ENCODE results near the gene TMEM59.
A peak's percentile ranks its signal among the peaks of the same experiment; 100 is the strongest.
"Not testable (repeated sequence)": the region's sequence is repeated elsewhere in the genome, so short reads cannot be mapped to it uniquely, and the experiment has no call there.

TMEM59 gene

GRCh38 chr1:54012008-54012325, 41.0 kb downstream of the TMEM59 start:
- no peak for DNase-seq (ENCODE audit: low read depth)

DNA sequence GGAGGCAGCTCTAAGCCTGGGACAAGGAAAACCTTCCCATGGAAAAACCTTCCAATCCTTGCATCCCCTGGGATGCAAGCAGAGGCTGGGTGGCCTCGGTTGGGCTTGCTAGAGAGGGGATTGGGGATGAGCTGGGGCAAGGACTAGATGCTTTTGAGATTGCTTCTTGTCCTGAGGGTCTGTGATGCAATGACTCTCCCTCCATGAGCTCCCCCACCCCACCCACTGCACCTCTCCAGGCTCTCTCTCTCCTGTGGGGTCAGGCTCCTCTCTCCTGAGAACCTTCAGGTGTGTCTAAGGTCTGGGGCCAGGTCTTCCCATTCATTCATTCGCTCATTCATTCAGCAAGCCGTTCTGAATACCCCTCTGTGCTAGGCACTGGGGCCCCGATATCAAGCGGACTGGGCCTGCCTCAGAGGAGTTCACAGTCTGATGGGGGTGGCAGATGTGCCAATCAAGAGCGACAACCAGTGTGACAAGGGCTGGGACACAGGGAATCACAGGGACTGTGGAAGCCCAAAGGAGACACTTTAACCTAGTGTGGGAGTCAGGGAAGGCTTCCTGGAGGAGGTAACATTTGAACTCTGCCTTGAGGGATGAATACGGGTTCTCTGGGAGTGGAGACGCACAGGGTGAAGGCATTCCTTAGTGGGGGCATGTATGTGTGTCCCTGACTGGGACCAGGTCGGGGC, 41.5 kb downstream of the TMEM59 start:
- no peak for DNase-seq (ENCODE audit: low read depth)

- DNase-seq (ENCODE audit: low read depth) = no peak
Measured at GRCh38 chr1:54010415-54011117, 42.4 kb downstream of the TMEM59 start.

DNA sequence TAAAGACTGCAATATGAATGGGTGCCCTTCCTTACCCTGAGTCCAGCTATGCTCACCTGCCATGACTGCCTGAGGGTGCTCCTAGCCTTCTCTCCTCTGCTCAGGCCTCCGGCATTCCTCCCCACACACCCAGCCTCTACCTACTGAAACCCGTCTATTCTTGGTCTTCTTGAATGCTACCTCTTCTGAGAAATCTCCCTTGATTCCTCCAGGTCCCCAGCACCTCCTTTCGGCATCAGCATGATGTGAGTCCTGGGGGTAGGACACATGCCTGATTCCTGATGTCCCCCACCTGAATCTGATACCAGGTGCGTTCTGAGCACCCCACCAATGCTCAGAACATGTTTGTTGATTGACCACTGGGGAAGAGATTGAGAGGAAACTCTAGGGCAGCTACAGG, 43.6 kb downstream of the TMEM59 start:
- DNase-seq (ENCODE audit: low read depth) = no peak

GRCh38 chr1:54008876-54009275, 44.1 kb downstream of the TMEM59 start:
- no peak for DNase-seq (ENCODE audit: low read depth)

DNA sequence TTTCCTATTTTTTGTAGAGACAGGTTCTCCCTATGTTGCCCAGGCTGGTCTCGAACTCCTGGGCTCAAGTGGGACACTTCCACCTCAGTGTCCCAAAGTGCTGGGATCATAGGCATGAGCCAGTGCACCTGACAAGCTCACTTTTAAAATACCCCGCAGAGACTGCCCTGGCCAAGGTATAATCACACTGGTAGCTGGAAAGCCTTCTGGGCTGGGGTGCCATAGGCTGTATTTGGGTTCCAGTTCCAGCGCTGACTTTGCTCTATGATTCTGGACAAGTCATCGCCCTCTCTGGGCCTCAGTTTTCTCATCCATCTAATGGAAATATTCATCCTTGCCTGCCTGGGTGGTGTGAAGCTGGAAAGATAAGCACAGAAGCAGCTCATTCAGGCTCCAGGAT, 45.4 kb downstream of the TMEM59 start:
- DNase-seq (ENCODE audit: low read depth) = no peak

- DNase-seq (ENCODE audit: low read depth) = no peak
Measured at GRCh38 chr1:54006508-54006907, 46.5 kb downstream of the TMEM59 start.

GRCh38 chr1:54004481-54005049, 48.4 kb downstream of the TMEM59 start:
- DNase-seq (ENCODE audit: low read depth) = no peak

DNA sequence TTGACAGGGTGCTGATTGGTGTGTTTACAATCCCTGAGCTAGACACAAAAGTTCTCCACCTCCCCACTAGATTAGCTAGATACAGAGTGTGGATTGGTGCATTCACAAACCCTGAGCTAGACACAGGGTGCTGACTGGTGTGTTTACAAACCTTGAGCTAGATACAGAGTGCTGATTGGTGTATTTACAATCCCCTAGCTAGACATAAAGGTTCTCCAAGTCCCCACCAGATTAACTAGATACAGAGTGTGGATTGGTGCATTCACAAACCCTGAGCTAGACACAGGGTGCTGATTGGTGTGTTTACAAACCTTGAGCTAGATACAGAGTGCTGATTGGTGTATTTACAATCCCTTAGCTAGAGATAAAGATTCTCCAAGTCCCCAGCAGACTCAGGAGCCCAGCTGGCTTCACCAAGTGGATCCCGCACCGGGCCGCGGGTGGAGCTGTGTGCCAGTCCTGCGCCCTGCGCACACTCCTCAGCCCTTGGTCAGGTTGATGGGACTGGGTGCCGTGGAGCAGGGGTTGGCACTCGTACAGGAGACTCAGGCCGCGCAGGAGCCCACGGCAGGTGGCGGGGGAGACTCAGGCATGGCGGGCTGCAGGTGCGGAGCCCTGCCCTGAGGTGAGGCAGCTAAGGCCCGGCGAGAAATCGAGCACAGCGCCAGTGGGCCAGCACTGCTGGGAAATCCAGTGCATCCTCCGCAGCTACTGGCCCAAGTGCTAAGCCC, 49.1 kb downstream of the TMEM59 start:
- DNase-seq (ENCODE audit: low read depth) = not testable (repeated sequence)

GRCh38 chr1:54003249-54003646, 49.8 kb downstream of the TMEM59 start:
- no peak for DNase-seq (ENCODE audit: low read depth)

GRCh38 chr1:54002544-54003248, 50.3 kb downstream of the TMEM59 start:
- no peak for DNase-seq (ENCODE audit: low read depth)

DNA sequence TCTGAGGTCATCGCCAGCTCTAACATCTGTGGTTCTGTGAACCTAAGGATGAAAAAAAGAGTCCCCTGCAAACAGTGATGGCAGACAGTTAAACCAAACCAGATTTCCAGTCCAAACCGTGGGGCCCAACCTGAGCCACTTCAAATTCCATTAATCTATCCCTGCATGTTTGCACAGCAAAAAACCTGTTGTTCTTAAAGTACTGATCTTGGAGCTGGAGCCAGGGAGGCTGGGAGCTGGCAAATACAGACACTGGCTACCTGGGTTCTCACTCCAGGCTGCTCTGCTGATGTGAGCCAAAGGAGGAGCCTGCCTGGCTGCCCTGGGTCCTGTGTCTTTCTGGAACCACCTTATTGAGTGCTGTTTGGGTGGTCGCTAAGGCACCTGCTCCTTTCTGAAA, 51.4 kb downstream of the TMEM59 start:
- DNase-seq (ENCODE audit: low read depth) = no peak

GRCh38 chr1:53999920-54000319, 53.1 kb downstream of the TMEM59 start:
- DNase-seq (ENCODE audit: low read depth) = no peak

DNA sequence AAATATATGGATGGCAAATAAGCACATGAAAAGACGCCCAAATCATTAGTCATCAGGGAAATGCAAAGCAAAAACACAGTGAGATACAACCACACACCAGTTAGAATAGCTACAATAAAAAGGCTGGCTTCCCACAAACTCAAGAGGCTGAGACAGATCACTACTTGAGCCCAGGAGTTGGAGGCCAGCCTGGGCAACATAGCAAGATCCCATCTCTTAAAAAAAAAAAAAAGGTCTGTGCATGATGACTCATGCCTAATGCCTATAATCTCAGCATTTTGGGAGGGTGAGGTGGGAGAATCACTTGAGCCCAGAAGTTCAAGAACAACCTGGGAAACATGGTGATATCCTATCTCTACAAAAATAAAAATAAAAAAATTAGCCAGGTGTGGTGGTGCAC, 54.8 kb downstream of the TMEM59 start:
- no peak for DNase-seq (ENCODE audit: low read depth)

- DNase-seq (ENCODE audit: low read depth) = no peak
Measured at GRCh38 chr1:53995683-53996082, 57.3 kb downstream of the TMEM59 start.

DNA sequence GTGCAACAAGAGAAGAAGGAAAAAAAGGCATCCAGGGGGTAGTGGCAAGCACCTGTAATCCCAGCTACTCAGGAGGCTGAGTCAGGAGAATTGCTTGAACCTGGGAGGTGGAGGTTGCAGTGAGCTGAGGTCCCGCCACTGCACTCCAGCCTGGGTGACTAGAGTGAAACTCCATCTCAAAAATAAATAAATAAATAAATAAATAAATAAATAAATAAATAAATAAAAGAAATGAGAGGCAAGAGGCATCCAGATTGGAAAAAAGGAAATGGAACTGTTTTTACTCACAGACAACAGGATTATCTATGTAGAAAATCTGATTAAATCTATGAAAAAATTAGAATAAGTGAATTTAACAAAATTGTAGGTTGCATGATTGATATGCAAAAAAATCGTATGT, 58.5 kb downstream of the TMEM59 start:
- not testable (repeated sequence) for DNase-seq (ENCODE audit: low read depth)

- no peak for DNase-seq (ENCODE audit: low read depth)
Measured at GRCh38 chr1:53992085-53992874, 60.7 kb downstream of the TMEM59 start.

DNA sequence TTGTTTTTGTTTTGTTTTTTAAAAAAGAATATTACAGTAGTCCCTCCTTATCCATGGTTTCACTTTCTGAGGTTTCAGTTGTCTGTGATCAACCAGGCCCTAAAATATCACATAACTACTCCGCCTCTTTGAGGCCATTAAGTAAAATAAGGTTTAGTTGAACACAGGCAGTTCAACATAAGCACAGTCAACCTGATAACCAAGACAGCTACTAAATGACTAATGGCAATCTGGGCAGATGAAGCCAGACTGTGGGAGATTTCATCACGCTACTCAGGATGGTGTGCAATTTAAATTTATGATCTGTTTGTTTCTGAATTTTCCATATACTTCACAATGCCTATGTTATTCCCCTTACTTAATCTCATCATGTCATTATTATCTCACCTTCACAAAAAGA, 65.1 kb downstream of the TMEM59 start:
- DNase-seq (ENCODE audit: low read depth) = no peak

GRCh38 chr1:53986458-53986857, 66.5 kb downstream of the TMEM59 start:
- no peak for DNase-seq (ENCODE audit: low read depth)

DNA sequence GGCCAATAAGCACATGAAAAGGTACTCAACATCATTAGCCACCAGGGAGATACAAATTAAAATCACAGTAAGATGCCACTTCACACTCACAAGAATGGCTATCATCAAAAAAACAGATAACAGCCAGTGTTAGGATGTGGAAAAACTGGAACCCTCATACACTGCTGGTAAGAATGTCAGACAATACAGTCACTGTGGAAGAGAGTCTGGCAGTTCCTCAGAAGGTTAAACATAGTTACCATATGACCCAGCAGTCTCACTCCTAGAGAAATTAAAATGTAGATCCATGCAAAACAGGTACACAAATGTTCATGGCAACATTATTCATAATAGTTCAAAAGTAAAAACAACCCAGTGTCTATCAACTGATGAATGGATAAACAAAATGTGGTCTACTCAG, 68.3 kb downstream of the TMEM59 start:
- DNase-seq (ENCODE audit: low read depth) = no peak

GRCh38 chr1:53982763-53983104, 70.3 kb downstream of the TMEM59 start:
- DNase-seq (ENCODE audit: low read depth) = peak; percentile 29

Data from GM04503 (cell line).